Inferior parietal cortex (tissue), 1 donor: Measurements from ENCODE around the gene MUL1.
A peak's percentile ranks its signal among the peaks of the same experiment; 100 is the strongest.

Experiments used
- DNase-seq: peaks from one replicate; pipeline ENCODE4 v3.0.0-alpha.2; 2016; ENCODE audit errors: extremely low spot score

Gene MUL1

DNA sequence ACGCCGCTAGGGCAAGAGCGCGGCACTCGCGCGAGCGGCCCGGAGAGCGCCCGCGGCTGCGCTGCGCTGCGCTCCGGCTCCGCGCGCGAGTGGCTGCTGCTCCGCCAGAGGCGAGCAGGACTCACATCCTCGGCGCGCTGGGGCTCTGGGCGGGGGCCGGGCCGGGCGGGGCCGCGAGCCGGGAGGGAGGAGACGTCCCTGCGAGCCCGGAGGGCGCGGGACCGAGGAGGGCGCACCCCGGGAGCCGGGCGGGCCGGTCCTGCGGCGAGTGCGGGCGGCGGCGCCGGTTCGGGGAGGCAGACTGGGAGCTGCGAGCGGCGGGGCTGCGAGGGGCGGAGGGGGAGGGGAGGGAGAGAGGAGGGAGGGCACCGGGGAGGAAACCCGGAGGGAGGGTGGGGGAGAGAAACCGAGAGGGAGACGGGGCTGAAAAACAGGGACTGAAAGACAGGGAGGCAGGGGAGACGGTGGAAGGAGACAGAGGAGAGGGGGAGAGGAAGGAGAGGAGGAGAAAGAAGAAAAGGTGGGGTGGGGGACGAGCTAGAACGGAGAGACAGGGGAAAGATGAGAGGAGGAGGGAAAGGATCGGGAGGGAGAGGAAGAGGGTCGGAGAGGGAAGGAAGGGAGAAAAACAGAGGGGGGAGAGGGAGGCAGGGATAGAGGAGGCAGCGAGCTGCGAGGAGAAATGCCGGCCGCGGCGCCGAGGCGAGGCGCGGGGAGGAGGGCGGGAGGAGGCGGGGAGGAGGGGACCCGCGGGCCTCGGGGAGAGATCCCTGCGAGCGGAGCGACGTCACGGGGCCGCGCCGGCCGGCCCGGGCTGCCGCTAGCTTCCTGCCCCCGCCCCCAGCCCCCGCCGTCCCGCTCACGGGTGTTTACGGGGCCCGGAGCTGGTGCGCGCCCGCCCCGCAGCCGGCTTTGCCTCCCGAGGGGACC is 22.2 kb downstream of the MUL1 start, which contains the start of gene CAMK2N1:
CAMK2N1 (minus strand) TSS at position 684 of the 930 bp plus-strand sequence. CDS start 831 bp downstream, outside the sequence.
- peak; percentile 69 for DNase-seq

GRCh38 chr1:20484519-20485462 is 23.2 kb downstream of the MUL1 start:
- no peak for DNase-seq

- DNase-seq, result no peak
Observed at GRCh38 chr1:20483833-20484518, 24.0 kb downstream of the MUL1 start.

DNA sequence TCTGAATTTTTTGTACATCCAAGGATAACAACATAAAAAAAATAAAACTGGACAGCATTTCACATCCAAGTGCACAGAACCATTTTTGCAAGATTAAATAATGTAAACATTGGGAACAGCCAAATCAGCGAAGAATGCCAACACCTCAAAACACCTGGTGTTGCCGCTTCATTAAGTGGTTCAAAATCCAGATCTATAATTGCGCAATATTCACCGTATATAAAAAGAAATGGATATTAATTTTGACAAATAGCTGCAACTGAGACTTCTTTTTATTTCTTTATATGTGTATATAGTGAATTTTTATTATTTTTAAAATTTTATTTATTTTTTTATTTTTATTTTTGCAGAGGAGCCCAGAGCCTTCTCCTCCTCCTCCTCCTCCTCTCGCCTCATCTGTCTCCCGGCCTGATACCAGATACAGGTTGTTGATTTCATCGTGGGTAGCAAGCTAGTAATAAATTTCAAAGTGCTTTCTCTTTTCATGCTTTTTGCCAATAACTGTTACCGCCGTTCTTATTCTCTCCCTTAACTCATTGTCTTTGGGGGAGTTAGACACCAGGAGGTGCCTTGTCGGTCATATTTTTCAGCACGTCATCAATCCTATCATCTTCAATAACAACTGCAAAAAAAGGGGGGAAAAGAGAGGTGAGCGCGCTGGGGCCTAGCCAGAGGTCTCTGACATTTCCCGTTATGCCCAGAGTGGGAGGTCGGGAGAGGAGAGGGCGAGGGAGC is 24.7 kb downstream of the MUL1 start:
- DNase-seq, result no peak

- no peak for DNase-seq
Observed at GRCh38 chr1:20481643-20482498, 26.1 kb downstream of the MUL1 start.

DNA sequence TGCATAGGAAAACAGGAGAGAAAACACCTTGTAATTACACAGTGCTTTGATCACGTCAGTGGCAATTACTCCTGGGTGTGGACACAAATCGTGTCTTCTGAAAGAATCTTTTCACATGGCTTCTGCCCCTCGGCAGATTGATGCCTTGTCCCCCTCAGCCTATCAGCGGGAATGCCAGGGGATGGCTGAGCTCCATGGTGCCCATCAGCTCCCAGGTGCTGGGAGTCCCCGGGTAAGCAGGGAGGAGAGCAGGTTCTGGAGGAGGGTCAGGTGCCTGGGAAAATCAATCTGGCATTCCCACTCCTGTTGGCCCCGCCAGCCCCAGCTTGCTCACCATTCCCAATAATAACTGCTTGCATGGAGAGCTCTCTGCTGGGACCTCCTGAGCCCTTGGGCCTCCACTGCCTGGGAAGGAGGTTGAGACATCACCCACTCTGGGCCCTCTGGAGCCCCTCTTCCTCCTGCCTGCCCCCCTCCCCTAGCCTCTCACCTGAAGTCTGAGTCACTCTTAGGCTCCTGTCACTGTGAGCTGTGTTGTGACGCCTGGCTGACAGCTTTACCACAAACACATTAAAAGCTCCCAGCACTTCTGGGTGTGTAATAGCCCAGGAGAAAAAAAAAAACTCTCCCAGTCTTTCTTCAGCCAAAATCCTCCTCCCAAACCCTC is 26.9 kb downstream of the MUL1 start:
- DNase-seq, result no peak

- peak; percentile 64 for DNase-seq
Observed at GRCh38 chr1:20480243-20480944, 27.6 kb downstream of the MUL1 start.

DNA sequence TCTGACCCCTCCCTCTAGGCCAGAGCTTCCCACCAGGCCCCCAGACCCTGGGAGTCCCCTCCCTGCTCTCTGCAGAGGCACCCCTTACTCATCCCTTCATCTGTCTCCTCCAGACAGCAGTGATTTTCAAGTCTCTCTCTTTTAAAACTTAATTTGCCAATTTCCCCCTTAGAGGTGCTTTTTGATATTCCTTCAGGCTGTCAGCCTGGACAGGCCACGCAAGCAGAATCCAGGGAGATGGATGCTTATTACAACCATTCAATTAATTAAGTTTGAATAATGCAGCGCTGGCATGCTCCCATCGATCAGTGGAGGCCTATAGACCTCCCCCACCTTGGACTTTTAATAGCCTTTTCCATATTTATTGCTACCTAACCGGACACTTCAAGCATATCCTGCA is 28.1 kb downstream of the MUL1 start:
- no peak for DNase-seq

DNA sequence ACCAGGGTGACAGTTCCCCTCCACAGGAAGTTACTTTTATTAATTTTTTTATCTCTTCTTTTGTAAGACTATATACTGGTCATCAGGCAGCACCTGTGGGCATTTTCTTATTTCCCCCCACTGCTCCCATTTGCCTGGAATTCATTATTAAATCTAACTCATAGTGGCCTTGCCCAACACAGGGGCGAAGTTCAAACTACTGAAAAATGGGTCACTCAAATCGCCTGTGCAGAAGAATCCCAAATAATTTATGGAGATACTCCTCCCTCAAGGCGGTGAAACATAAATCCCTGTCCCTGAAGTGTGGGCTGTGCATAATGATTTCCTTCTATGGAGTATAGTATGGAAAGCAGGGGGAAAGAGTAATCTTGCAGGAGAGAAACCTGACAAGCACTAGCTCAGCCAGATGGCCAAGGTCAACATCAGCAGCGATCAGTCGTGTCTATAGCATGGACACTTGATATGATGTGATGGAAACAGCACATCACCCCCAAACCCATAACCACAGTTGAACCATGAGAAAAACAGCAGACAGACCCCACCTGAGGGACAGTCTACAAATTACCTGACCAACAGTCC is 29.8 kb downstream of the MUL1 start:
- DNase-seq, result no peak

DNA sequence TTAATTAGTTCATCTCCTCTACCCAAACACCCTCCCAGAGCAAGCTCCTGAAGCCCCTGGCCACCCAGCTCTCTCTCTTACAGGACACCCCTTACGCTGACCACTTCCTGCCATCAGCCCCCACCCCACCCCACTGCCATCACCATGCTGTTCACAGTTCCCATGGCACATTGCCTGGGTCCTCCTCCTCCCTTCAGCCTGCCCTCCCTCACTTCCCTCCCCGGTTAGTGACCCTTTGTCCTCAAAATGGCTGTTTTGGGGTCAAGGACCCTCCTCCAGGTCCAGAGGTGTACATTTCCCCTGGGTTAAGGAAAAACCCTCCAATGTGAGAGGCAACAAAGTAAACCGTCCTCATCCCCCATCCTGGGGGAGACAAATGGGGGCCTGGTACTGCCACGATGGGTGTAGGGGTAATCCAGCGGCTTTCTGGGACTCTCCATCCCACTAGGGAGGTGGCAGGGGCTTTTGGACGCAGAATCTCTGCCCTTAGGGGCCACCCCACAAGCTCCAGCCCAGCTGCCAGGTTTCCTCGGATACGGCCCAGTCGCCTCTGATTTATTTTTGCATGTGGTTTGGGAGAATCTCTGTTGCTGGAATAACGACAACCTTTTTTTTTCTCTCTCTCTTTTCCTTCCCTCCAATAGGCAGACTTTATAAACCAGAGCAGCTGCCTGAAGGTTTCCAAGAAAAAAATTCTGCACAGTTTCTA is 30.4 kb downstream of the MUL1 start:
- no peak for DNase-seq

DNA sequence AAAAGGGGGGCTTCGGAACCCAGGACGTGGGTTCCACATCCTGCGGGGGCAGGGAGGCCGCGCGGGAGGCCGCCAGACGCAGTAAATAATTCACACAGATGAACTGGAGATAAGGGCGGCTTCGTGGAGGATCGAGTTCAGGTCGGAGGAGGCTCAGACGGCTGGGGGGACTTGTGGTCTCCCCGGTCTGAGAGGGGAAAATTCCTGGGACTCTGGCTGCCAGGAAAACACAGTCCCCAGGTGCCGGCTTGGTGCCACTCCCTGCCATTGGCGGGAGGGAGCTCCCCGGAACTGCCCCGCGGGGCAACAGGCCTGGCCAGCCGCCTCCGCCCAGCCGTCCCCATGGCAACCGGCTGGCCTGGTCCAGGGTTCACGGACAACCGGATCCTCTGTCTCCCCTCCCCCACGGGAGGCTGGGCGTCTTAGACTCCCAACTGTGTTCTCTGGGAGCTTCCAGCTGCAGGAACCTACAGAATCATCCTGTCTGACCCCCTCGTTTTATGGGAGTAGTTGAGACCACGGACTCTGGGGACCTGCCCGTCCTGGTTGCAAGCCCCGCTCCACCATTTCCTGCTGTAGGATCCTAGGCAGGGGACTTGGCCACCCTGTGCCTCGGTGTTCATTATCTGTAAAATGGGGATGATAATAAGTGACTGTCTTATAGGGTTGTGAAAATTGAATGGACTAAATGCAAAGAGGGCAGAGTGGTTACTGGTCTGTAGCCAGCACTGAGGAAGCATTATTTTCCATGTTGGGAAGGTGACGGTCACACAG is 31.5 kb downstream of the MUL1 start:
- DNase-seq, result no peak

GRCh38 chr1:20474996-20475395 is 33.0 kb downstream of the MUL1 start:
- DNase-seq, result no peak

GRCh38 chr1:20474333-20474975 is 33.5 kb downstream of the MUL1 start:
- no peak for DNase-seq

GRCh38 chr1:20473894-20474293 is 34.1 kb downstream of the MUL1 start:
- no peak for DNase-seq

- no peak for DNase-seq
Observed at GRCh38 chr1:20472860-20473711, 34.9 kb downstream of the MUL1 start.

GRCh38 chr1:20472121-20472520 is 35.8 kb downstream of the MUL1 start:
- DNase-seq, result no peak
